Fibroblast of the conjunctiva (primary cell): ENCODE data around the gene SIPA1.
"Not testable (repeated sequence)": the region's sequence is repeated elsewhere in the genome, so short reads cannot be mapped to it uniquely, and the experiment has no call there.

Experiments
- DNase-seq: peaks from one replicate; pipeline ENCODE4 v3.0.0-alpha.2; 2010; ENCODE audit warnings: low read depth

The SIPA1 gene

DNA sequence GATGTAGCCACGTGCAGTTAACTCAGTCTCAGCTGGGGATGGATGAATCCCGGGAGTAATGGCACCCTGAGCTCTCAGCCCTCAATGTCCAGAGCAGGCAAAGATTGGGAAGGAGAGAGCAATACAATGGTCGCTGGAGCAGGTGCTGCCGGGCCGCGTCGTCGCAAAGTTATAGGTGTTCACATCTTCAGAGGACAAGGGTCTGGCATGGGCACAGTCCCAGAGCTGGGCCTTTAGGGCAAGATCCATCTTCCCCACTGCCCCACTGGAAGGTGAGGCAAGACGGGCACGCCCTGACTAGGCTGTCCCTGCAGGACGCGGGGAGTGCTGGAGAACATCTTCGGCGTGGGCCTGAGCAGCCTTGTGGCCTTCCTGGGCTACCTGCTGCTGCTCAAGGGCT is 14.7 kb upstream of the SIPA1 start:
- no peak for DNase-seq

GRCh38 chr11:65623852-65624616 is 13.9 kb upstream of the SIPA1 start:
- DNase-seq = no peak

DNA sequence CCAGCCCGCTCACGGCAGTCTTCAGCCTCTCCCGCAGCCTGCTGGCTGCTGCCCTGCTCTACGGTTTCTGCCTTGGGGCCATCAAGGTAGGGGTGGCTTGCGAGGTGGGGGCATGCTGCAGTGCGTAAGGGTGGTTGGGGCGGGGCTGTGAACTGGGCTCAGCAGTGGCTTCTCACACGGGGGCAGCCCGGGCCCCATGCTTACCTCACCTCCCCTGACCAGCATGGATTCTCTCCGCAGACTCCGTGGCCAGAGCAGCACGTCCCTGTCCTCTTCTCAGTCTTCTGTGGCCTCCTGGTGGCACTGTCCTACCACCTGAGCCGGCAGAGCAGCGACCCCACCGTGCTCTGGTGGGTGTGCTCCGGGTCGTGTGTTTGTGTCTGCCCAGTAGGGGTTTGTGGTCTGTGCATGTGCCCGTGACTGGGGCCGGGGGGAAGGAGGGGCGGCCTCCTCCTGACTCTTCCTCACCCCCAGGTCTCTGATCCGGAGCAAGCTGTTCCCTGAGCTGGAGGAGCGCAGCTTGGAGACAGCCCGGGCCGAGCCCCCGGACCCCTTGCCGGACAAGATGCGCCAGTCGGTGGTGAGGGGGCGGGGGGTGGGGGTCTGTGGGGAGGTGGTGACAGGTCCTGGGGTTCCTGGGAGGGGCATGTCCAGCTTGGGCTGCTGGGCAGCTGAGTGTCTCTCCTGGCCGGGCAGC is 12.8 kb upstream of the SIPA1 start:
- DNase-seq = no peak

- no peak for DNase-seq
Measured at GRCh38 chr11:65625628-65626342, 12.1 kb upstream of the SIPA1 start.

DNA sequence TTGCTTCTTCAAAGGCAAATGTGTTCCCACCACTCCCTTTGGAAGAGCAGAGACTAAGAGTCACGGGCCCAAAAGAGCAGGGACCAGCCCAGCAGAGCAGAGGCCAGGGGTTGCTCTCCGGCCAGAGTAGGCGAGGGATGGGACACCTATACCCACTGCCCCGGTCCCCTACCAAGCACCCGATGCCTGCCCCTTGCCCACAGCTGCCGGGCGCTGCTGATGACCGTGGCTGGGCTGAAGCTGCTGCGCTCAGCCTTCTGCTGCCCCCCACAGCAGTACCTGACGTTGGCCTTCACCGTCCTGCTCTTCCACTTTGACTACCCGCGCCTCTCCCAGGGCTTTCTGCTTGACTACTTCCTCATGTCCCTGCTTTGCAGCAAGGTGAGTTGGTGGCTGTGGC is 10.7 kb upstream of the SIPA1 start:
- no peak for DNase-seq

GRCh38 chr11:65629579-65629978 is 8.3 kb upstream of the SIPA1 start:
- DNase-seq = no peak

- no peak for DNase-seq
Measured at GRCh38 chr11:65630215-65630614, 7.7 kb upstream of the SIPA1 start.

DNA sequence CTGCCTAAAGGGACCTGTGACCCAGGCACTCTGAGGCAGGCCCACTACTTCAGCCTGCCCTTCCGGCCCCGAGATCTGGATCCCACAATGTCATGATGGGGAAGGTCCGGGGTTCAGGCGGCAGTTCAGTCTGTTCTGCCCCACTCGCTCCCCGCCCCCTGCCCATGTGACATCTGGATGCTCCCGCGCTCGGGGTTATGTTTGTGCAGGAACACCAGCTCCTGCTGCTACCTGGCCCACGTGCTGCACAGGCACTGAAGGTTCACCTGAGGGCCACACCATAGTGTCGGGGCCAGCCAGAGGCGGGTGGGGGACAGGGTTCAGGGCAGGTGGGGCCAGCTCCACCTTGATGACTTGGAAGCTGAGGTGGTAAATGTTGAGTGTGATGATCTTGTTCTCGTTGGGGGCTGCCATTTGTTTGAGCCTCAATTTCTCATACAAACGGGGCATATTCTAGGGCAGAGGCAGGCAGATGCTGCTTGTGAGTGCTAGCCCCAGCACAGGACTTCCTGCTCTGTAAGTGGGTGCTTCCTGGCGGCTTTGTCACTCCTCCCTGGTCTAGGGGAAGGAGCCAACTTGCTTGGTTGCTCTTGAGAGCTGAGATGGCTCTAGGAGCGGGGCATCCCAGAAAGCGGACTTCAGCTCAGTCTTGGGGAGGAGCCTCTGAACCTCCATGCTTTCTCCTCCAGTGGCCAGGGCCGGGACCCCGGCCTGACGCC is 4.4 kb upstream of the SIPA1 start:
- DNase-seq = no peak

- no peak for DNase-seq
Measured at GRCh38 chr11:65634109-65634436, 3.8 kb upstream of the SIPA1 start.

DNA sequence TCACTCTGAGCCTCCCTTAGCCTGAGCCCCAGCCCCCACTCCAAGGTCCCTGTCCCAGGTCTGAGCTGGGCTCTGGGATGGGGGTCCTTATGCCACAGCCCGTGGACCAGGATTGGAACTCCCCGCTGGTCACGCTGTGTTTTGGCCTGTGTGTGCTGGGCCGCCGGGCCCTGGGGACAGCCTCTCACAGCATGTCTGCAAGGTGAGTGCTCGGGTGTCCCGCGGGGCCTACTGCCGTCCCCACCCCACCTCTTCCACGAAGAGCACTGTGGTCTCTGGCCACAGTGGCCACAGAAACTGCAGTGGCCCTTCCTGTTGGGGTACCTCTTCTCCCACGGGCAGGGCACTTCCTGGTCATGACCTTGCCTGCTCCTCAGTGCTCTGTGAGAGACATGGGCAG is 3.5 kb upstream of the SIPA1 start:
- DNase-seq = no peak

DNA sequence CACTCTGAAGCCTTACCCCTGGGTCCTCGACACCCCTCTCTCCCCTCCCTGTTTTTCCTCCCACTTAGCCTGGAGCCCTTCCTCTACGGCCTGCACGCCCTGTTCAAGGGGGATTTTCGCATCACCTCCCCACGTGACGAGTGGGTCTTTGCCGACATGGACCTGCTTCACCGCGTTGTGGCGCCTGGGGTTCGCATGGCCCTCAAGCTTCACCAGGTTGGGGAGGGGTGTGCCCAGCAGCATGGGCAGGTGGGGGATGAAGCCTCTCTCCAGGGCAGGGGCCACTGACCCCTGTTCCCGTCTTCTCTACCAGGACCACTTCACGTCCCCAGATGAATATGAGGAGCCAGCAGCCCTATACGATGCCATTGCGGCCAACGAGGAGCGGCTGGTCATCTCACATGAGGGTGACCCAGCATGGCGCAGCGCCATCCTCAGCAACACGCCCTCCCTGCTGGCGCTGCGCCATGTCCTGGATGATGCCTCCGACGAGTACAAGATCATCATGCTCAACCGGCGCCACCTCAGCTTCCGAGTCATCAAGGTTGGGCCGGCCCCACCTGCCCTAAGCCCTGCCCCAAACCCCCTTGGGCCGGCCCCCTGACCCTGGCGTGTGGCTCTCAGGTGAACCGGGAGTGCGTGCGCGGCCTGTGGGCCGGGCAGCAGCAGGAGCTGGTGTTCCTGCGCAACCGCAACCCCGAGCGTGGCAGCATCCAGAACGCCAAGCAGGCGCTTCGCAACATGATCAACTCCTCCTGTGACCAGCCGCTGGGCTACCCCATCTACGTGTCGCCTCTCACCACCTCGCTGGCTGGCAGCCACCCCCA is 2.8 kb upstream of the SIPA1 start:
- DNase-seq = no peak

- DNase-seq = no peak
Measured at GRCh38 chr11:65636108-65637031, 1.5 kb upstream of the SIPA1 start.

GRCh38 chr11:65637032-65637557 is 806 bp upstream of the SIPA1 start:
- DNase-seq = no peak

DNA sequence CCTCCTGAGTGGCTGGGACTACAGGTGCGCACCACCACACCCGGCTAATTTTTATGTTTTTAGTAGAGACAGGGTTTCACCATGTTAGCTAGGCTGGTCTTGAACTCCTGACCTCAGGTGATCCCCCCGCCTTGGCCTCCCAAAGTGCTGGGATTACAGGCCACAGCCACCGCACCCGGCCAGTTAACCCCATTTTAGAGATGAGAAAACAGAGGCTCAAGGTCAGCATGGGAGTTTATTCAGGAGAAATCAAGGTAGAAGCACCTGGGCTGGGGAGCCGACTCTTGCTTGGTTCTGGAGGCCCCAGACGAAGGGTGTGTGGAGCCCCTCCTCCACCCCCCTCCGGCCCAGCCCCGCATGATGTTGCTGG is 1.3 kb downstream of the SIPA1 start:
- DNase-seq = not testable (repeated sequence)

GRCh38 chr11:65639623-65640482 is 2.0 kb downstream of the SIPA1 start:
- no peak for DNase-seq

- no peak for DNase-seq
Measured at GRCh38 chr11:65640483-65641296, 2.8 kb downstream of the SIPA1 start.

DNA sequence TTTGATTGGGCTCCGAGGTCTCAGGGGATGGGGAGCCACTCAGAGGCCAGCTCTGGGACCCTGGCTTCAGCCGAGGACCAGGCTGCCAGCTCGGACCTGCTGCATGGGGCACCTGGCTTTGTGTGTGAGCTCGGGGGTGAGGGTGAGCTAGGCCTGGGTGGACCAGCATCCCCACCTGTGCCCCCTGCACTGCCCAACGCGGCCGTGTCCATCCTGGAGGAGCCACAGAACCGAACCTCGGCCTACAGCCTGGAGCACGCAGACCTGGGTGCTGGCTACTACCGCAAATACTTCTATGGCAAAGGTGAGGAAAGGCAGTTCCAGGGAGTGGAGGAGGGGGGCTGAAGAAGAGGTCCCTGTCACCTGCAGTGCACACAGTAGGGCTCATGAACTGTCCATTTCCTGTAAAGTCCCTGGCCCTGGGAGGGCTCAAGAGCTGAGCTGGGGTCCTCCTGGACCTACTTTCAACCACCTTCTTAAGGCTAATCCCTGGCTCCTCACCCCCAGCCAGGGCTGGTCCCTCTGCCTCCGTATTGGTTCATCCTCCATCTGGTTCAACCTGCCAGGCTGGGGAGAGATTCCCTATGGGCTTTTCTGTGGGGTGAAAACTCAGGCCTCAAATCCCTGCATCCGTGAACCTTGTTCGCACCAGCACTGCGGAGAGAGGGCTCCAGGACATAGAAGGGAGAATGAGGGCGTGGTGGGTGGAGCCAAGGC is 3.6 kb downstream of the SIPA1 start:
- DNase-seq = no peak
